GM19328 (cell line): ENCODE data around the gene ACOT11.
"Not testable (repeated sequence)": the region's sequence is repeated elsewhere in the genome, so short reads cannot be mapped to it uniquely, and the experiment has no call there.

Source experiments
- ATAC-seq: cut with Tn5 transposase; IDR thresholded peaks from one replicate; pipeline ENCODE4 v1.9.1; 2021; ENCODE audit warnings: mild to moderate bottlenecking, moderate library complexity; ENCODE audit not compliant: unreplicated experiment

ACOT11 gene

DNA sequence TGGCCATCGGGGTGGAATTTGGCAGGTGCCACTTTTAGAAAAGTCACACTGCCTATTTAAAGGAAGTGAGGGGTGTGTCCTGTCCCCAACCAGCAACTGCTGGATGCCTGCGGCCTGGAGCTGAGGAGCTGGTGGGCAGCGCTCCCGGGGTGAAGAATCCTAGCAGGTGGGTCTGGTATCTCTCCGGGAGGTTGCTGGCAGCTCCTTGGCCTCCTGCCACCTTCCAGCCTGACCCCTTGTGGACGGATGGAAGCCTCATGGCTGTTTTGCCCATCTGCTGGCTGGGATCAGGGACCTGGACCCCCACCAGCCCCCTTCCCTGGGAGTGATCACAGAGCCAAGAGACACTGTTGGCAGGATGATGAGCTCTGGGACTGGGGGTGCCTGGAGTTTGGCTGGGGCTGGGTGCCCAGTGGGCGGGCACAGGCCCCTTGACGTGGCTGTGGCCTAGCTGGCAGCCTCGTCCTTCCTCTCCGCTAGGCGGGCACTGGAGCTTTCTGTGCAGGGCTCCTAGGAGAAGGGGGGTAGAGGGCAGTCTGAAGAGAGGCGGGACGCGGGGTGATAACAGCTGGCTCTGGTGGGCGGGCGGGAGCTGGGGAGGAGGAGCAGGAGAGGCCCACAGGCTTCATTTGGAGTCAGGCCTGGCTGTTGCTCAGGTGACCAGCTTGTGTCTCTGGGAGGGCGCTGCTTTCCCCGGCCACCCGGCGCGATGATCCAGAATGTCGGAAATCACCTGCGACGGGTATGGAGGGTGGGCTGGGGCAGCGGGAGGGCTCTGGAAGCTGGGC lies at the start of gene ACOT11:
TSS of gene ACOT11 (plus strand) at position 628 of the 788 bp plus-strand sequence. CDS start at position 710, 82 bp downstream.
- ATAC-seq = no peak

DNA sequence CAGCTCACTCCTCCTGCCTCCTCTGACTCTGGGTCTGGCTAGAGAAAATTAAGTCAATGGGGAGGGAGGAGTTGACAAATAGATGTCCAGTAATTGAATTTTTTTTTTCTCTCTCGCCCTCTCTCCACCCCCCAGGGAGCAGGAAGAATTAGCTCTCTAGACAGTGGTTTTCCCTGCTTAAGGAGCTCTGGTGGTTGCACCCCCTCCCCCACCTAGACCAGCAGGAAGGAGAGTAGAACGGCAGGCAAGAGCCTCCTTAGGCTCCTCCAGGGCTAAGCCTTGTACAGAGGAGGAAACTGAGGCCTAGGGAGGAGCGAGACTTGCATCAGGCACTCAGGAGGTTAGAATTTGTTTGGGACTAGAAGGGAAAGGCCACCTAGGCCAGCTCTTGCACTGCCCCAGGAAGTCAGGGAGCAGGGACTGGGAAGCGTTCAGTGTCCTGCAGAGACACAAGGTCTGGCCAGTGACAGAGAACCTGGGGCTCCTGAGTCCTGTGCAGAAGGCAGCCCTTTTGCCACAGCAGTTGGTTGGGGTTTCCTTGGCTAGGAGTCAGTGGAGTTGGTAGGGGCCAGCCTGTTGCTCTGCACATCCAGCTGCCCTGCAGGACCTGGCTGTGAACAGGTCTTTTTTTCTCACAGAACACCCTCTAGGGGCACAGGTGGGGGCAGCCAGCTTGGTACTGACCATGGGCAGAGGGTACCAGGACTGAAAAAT lies 49.5 kb upstream of the ACOT11 start:
- ATAC-seq = no peak

DNA sequence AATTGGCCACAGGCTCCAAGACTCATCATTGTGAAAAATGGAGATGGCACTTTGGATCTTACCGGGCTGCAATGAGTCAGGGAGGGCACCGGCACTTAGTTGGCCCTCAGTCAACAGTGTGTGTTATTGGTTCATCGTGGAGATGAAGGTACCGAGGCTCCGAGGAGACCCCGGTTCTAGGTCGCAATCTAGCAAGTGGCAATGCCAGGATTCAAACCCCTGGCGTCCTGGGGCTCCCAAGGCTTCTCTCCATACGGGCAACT lies 49.0 kb upstream of the ACOT11 start:
- ATAC-seq = no peak

DNA sequence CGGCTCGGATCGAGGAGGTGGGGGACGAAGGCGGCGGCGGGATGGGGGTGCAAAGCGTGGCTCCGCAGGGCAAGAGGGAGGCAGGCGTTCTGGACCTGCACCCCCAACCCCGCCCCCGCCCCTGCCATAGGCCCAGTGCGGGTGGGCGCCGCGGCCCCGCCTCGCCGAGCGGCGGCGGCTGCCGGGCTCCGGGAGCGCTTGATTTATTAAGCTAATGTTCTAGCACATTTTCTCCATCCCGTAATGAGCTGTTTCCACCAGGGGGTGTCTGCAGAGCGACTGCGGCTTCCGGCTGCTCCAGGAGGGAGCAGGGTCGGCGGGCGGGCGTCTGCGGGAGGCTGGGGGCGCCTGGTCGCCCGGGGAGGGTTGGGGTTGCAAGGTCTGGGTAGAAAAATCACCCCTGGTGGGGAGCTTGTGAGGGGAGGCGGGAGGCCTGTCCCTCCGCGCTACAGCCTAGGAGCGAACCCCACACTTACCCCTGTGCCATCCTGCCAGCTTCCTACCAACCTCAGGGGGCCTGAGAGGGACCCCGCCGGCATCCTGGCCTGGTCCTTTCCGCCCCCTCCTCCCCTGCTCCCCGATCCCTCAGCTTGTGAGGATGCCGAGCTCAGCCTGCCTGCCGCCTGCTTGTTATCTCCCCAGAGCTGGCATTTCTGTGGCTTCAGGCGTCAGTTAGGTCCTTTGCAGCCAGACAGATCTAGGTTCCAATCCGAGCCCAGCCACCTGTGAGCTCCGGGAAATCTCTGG lies 48.5 kb upstream of the ACOT11 start:
- no peak for ATAC-seq

DNA sequence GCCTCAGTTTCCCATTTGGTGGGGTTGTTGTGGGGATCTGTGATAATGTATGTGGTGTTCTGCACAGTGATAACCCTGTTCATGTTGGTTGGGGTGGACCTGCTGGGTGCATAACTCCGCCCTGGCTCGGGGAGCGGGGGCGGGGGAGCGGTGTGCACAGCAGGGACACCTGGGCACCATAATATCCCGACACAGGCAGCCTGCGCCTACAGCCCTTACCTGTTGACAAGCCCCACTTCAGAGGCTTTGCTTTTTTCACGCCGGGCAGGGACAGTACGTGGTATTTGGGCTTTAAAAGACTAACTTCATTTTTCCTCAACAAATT lies 48.0 kb upstream of the ACOT11 start:
- ATAC-seq = no peak

DNA sequence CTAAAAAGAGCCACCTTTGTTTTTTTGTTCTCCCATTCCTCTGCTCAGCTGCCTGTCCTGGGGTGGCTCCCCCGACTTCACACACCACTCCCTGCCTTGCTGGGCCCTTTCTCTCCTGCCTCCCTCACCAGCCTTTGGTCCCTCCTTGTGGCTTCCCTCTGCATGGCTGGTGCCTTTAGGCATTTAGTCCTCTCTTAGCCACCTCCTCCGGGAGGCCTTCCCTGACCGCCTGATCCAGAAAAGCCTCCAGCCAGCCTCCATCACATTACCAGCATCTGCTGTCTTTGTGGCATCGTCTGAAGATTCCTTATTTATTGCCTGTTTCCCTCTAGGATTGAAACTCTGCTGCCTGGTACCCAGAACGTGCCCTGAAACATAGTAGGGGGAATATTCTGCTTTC lies 46.2 kb upstream of the ACOT11 start:
- ATAC-seq = no peak

DNA sequence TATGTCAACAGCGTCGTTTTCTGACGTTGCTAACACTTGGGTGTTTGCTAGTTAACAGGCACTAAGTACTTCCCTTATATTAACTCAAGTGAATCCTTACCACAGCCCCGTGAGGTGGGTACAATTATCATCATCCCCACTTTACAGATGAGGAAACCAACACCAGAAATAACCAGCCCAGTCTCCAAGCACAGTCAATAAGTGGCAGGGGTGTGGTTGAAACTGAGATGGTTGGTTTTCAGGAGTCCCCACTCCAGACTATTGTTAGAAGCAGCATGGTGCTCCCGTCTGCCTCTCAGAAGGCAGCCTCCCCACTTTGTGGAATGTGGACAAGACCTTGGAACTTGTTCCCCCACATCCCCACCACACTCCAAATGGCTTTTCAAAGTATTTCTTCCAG lies 45.7 kb upstream of the ACOT11 start:
- ATAC-seq = no peak

DNA sequence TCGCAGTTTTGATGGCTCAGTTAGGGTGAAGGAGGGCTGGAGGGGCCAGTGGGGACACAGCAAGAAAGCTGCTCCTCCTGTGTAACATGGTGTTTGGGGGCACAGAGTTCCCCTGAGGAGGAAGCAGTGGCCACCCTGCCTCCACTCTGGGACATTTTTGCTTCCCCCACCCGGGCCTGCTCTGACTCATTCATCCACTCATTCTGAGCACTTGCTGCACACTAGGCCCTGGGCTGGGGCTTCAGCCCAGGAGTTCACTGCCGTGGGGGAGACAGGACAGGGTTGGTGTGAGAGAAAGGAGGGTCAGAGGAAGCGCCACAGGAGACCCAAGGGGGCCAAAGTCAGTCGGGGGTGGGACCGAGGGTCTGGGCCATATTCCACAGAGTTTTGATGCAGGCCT lies 41.4 kb upstream of the ACOT11 start:
- ATAC-seq = no peak

DNA sequence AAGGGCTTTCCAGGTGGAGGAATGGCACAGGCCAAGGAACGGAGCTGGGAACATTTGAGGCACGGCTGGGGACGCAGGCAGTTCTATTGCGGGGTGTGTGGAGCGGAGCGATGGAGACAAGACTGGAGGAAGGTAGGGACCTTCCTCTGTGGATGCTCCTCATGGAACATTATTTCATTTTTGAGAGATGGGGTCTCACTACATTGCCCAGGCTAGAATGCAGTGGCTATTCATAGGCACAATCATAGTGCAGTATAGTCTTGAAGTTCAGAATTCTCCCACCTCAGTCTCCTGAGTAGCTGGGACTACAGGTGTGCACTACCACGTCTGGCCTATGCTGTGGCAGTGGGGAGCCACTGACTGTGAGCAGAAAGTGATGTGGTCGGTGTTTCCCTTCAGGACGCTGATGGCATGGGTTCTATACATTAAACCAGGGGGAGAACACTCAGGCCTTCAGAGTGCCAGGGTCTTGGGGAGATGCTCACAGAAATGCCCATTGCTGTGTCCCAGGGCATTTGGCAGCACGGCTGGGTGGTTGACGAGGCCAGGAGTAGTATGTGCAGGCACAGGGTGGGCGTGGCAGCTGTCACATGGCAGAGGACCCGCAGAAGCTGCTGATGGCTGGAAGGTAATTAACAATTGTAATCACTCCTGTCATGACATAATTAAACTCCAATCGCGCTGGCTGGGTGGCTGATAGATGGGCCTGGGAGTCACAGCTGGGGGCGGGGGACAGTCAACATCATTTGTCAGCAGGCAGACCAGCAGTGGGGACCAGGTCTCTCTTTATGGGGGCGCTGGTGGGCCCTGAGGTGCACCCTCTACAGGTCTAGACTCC lies 40.8 kb upstream of the ACOT11 start:
- no peak for ATAC-seq

DNA sequence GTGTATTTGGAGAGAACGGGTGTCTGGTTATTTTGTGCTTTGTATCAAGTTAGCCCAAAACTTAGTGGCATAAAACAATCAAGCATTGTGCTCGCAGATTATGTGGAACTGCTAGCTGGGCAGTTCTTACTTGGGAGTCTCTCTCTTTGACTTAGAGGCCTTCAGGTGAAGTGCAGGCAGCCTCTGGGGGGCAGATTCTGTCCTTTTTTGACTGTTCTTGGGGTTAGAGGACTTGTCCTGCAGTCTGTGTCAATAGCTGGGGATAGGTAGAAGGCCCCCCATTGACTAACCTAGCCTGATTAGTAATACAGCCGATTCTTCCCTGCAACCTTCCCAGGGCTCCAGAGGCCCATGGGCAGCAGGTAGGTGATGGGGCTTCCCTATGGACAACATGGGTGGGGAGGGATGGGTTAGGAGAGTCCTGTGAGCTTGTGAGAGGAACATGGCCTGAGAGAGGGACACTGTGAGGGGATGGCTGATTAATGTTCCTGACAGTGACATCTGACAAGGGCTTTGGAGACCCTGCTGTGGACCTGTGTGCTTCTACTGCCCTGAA lies 37.2 kb upstream of the ACOT11 start:
- no peak for ATAC-seq

DNA sequence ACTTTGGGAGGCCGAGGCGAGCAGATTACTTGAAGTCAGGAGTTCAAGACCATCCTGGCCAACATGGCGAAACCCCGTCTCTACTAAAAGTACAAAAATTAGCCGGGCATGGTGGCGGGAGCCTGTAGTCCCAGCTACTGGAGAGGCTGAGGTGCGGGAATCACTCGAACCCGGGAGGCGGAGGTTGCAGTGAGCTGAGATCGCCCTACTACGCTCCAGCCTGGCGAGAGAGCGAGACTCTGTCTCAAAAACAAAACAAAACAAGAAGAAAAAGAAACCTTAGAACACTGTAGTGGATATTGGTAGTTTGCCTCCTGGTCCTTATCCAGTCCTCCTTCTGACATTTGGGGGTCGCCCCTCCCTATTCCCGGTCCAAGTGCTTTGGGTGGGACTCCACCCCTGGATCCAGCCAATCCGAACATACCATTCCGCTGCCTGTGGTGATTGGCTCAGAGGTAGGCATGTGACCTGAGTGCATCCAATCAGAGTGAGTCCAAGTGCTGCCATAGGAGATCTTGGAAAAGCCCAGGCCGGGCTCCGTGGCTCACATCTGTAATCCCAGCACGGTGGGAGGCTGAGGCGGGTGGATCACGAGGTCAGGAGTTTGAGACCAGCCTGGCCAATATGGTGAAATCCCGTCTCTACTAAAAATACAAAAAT lies 34.0 kb upstream of the ACOT11 start:
- not testable (repeated sequence) for ATAC-seq

DNA sequence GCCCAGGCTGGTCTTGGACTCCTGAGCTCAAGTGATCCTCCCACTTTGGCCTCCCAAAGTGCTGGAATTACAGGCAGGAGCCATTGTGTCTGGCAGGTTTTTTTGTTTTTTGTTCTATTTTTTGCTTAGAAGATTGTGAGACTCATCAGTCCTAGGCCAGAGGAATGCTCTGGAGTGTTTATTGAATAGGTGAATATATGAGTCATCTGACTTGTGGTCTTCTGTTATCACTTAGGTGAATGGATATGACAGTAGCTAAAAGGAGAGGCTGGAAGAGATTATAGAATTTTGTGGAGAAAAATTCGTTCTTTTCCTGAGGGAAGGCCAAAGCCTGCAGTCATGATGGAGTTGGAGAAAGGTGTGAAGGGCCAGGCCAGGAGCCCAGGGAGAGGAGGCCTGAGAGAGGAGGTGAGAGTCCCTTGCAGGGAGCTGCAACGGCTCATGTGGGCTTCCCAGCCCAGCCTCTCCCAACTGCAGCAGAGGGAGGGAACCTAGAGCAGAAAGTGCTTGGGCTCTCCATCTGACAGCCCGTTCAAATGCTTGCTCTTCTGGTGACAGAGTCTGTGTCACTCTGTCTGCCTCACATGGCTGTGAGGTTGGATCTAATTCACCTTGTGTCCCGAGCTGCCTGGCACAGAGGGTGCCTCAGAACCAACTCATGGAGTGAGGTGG lies 31.6 kb upstream of the ACOT11 start:
- ATAC-seq = no peak

DNA sequence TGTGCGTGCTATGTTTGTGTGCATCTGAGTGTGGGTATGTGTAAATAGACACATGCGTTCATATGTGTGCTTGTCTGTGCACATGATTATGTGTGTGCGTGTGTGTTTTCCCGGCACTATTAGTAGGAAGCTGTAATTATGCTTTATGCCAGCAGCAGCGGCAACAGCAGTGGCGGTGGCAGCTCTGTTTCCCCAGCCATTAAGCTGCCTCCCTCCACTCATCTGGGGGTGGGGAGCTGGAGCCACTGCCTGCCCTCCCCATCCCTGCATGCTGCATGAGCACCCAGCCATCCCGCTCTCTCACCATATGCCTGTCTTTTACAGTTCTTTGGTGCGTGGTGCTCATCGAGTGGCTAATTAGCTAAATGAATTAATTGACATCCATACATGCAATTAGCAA lies 30.5 kb upstream of the ACOT11 start:
- ATAC-seq = no peak

DNA sequence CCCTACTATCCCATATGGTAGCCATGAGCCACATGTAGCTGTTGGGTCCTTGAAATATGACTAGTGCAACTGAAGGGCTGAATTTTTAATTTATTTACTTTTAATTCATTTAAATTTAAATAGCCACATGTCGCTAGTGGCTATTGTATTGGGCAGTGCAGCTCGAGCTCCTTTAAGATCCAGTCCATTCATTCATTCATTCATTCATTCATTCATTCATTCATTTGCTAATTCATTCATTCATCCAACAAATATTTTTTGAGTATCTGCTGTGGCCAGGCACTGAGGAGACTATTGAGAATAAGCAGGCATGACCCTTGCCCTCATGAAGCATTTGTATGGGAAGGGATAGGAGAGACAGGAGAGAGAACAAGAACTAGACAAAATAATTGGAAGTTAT lies 29.5 kb upstream of the ACOT11 start:
- no peak for ATAC-seq

DNA sequence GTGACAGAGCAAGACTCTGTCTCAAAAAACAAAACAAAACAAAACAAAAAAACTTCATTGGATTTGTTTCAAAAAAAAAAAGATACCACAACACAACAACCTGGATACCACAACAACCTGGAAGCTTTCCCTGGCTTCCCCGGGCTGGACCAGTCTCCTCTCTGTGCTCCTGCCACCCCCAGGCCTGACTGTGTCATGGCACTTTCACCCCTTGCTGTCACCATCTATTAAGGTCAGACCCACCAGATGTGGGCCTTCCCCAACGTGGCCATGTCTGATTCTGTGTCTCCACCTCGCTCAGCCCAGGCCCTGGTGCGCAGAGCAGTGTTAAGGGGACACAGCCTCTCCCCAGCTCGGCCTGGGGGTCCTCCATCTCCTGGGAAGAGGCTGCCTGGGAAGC lies 28.3 kb upstream of the ACOT11 start:
- no peak for ATAC-seq

DNA sequence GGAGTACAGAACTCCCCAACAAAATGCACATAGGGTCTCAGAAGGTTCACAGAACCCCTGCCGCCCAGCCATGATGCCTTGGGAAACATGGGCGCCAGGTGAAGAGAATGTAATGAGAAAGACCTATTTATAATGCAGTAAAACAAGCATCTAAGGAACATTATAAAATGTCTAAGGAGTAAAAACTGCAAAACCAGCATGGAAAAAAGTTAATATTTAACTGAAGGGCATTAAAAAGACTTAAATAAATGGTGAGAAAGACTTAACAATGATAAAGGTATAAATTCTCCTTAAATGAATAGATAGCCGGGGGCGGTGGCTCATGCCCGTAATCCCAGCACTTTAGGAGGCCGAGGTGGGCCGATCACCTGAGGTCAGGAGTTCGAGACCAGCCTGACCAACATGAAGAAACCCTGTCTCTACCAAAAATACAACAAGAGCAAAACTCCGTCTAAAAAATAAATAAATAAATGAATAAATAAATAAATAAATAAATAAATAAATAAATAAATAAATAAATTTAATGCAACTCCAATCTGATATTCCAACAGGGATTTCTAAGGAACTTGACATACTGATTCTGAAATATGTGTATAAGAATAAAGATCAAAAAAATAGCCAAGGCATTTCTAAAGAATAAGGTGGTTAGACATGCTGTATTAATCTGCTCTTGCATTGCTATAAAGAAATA lies 27.3 kb upstream of the ACOT11 start:
- ATAC-seq = no peak

DNA sequence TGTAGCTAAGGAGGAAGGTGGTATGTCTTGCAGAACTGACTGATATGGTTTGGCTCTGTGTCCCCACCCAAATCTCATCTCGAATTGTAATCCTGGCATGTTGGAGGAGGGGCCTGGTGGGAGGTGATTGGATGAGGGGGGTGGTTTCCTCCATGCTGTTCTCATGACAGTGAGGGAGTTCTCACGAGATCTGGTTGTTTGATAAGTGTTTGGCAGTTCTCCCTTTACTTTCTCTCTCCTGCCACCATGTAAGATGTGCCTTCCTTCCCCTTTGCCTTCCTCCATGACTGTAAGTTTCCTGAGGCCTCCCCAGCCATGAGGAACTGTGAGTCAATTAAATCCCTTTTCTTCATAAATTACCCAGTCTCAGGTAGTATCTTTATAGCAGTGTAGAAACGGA lies 21.5 kb upstream of the ACOT11 start:
- not testable (repeated sequence) for ATAC-seq

DNA sequence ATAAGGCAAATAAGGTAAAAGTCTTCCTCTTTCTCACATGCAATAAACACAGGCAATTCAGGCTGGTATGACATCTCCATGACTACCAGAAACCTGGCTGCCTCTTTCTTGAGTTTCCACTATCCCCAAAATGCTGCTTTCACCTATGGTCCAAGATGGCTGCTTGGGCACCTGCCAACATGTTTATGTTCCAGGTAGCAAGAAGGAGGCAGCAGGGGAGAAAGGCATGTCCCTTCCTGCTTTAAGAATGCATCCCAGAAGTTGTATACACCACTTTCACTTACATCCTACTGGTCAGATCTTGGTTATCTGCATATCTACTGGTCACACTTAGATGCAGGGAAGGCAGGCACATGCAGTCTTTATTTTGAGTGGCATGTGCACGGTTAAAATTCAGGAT lies 19.4 kb upstream of the ACOT11 start:
- ATAC-seq = no peak

DNA sequence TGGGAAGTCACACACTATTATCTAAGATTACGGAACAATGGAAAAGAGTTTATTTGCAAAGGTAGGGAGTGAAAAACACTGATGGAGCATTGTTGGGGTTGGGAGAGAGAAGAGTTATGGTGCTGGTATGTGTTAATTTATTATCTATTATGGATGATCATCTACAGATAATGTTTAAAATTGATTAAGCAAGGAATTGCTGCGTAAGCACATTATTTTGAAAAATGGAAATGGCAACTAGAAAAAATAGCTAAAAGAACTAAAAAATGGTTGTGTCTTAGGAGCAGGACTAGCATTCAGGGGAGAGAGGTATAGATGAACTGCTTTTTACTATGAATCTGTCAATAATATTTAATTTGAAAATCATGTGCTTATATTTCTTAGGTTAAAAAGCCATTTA lies 16.0 kb upstream of the ACOT11 start:
- no peak for ATAC-seq
